ENCODE measurements around the gene CD300A. TPM values are rescaled to one million over a fixed set of nuclear protein-coding genes. Genes with fewer than 3 reads are reported as not detected.

The CD300A gene
- total and polyA plus RNA-seq, 2 donors (not counting 1 experiment from before 2014, with no cell fraction given): not detected

GRCh38 chr17:74461611-74462010 is 4.8 kb upstream of the CD300A start:
- no peak overlapping the region for H3K27ac ChIP-seq (ENCODE audit: insufficient read depth, low read length)
- no peak overlapping the region for H3K4me3 ChIP-seq (replicated peaks in 1 of 4; ENCODE audit: control extremely low read depth in 1 of 4, insufficient read depth in 1 of 4, low read depth in 3 of 4, low read length in 4 of 4)
- no peaks in the 10 kb centered on the region for H3K9me3 ChIP-seq (ENCODE audit: control insufficient read depth, insufficient read depth, low read depth, low read length)
- H3K4me1 ChIP-seq (ENCODE audit: control insufficient read depth, extremely low read depth, insufficient read depth, low read length): no peaks in the 10 kb centered on the region
- no peak overlapping the region for H3K4me2 ChIP-seq (ENCODE audit: extremely low read depth, insufficient read depth, low read length)
- no peaks in the 10 kb centered on the region for H3K79me2 ChIP-seq (ENCODE audit: control insufficient read depth, insufficient read depth, low read length)
- H3K36me3 ChIP-seq (ENCODE audit: control insufficient read depth, insufficient read depth, low read length): no peaks in the 10 kb centered on the region
- no peaks in the 10 kb centered on the region for H3K27me3 ChIP-seq (ENCODE audit: control insufficient read depth, insufficient read depth, low read length)
- TF ChIP-seq CTCF (conservative IDR thresholded peaks at IDR 0.05 in 1 of 2, IDR thresholded peaks at IDR 0.05 in 1 of 2; ENCODE audit: low read depth in 1 of 2, low read length in 2 of 2) (no peak), EZH2 (IDR thresholded peaks at IDR 0.05; ENCODE audit: low read length, missing control alignments) (no peak)
- H2AFZ ChIP-seq (ENCODE audit: low read length): no peak overlapping the region
- DNase-seq (ENCODE audit: low read depth in 2 of 2): no peak
- no peaks in the 10 kb centered on the region for H4K20me1 ChIP-seq (ENCODE audit: control insufficient read depth, extremely low read depth, insufficient read depth, low read length)
- H3K9ac ChIP-seq (ENCODE audit: insufficient read depth, low read length): no peak overlapping the region

GRCh38 chr17:74464730-74465377 is 1.6 kb upstream of the CD300A start:
- Histone ChIP-seq H3K36me3 (ENCODE audit: control insufficient read depth, insufficient read depth, low read length) (no peaks in the 10 kb centered on the region), H3K27ac (ENCODE audit: insufficient read depth, low read length) (no peak overlapping the region), H3K79me2 (ENCODE audit: control insufficient read depth, insufficient read depth, low read length) (no peaks in the 10 kb centered on the region), H4K20me1 (ENCODE audit: control insufficient read depth, extremely low read depth, insufficient read depth, low read length) (no peaks in the 10 kb centered on the region), H3K4me1 (ENCODE audit: control insufficient read depth, extremely low read depth, insufficient read depth, low read length) (no peaks in the 10 kb centered on the region), H3K27me3 (ENCODE audit: control insufficient read depth, insufficient read depth, low read length) (no peaks in the 10 kb centered on the region), H3K9me3 (ENCODE audit: control insufficient read depth, insufficient read depth, low read depth, low read length) (no peaks in the 10 kb centered on the region), H3K4me3 (replicated peaks in 1 of 4; ENCODE audit: control extremely low read depth in 1 of 4, insufficient read depth in 1 of 4, low read depth in 3 of 4, low read length in 4 of 4) (no peak overlapping the region), H3K9ac (ENCODE audit: insufficient read depth, low read length) (no peak overlapping the region), H2AFZ (ENCODE audit: low read length) (no peak overlapping the region), H3K4me2 (ENCODE audit: extremely low read depth, insufficient read depth, low read length) (no peak overlapping the region)
- TF ChIP-seq EZH2 (IDR thresholded peaks at IDR 0.05; ENCODE audit: low read length, missing control alignments) (no peak), CTCF (conservative IDR thresholded peaks at IDR 0.05 in 1 of 2, IDR thresholded peaks at IDR 0.05 in 1 of 2; ENCODE audit: low read depth in 1 of 2, low read length in 2 of 2) (no peak)
- DNase-seq (ENCODE audit: low read depth in 2 of 2): no peak

- Histone ChIP-seq H3K4me3 (replicated peaks in 1 of 4; ENCODE audit: control extremely low read depth in 1 of 4, insufficient read depth in 1 of 4, low read depth in 3 of 4, low read length in 4 of 4) (no peak overlapping the region), H3K27me3 (ENCODE audit: control insufficient read depth, insufficient read depth, low read length) (no peaks in the 10 kb centered on the region), H3K9ac (ENCODE audit: insufficient read depth, low read length) (no peak overlapping the region), H4K20me1 (ENCODE audit: control insufficient read depth, extremely low read depth, insufficient read depth, low read length) (no peaks in the 10 kb centered on the region), H3K79me2 (ENCODE audit: control insufficient read depth, insufficient read depth, low read length) (no peaks in the 10 kb centered on the region), H3K9me3 (ENCODE audit: control insufficient read depth, insufficient read depth, low read depth, low read length) (no peaks in the 10 kb centered on the region), H3K27ac (ENCODE audit: insufficient read depth, low read length) (no peak overlapping the region), H3K36me3 (ENCODE audit: control insufficient read depth, insufficient read depth, low read length) (no peaks in the 10 kb centered on the region), H3K4me2 (ENCODE audit: extremely low read depth, insufficient read depth, low read length) (no peak overlapping the region), H3K4me1 (ENCODE audit: control insufficient read depth, extremely low read depth, insufficient read depth, low read length) (no peaks in the 10 kb centered on the region), H2AFZ (ENCODE audit: low read length) (no peak overlapping the region)
- DNase-seq (ENCODE audit: low read depth in 2 of 2): no peak
- no peak for TF ChIP-seq EZH2 (IDR thresholded peaks at IDR 0.05; ENCODE audit: low read length, missing control alignments)
- TF ChIP-seq CTCF (conservative IDR thresholded peaks at IDR 0.05 in 1 of 2, IDR thresholded peaks at IDR 0.05 in 1 of 2; ENCODE audit: low read depth in 1 of 2, low read length in 2 of 2): no peak
Measured at GRCh38 chr17:74465378-74466110, 890 bp upstream of the CD300A start.
